Measurements from ENCODE around the gene PMEPA1.

The PMEPA1 gene

DNA sequence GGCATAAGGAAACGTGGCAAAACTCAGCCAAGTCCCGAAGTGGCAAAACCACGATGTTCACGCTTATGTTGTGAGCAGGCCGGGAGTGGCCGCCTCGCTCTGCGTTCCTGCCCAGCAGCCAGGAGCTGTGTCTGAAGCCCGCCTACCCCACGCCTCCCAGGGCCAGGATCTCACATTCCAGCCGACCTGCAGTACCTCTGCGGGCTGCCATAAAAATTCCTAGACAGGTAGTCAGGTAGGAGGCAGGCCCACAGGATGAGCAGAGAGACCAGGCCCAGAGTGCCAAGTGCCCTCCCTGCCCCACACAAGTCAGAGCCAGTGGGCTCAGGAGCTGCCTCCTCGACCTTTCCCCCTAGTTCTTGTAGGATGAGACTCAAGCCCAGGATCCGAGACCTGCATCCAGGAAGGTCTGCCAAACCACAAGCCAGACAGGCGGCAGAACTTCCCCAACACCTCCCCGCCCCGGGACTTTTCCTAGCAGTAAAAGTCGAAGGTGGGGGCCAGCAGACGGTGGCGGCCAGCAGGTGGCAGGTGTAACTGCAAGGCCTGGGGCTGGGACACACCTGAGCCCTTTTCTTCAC lies 16.7 kb downstream of the PMEPA1 start:
- no peak for DNase-seq

DNA sequence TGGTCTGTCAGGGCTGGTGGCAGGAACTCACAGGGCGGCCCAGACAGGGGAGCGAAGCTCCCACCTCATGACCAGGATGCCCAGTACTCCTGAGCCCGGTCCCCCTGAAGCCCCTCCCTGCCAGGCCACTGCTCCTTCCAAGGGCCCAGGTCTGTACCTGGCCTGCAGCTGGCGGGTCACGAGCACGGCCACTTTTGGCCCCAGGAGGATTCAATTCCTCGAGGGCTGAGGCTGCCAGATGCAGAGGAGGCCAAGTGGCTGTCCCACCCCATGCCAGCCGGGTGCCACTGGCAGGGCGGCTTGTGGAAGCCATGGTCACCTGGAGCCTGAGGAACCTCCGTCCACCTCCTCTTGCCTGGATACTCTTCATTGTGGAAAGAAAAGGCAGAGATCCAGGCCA lies 17.4 kb downstream of the PMEPA1 start:
- DNase-seq, result no peak

DNA sequence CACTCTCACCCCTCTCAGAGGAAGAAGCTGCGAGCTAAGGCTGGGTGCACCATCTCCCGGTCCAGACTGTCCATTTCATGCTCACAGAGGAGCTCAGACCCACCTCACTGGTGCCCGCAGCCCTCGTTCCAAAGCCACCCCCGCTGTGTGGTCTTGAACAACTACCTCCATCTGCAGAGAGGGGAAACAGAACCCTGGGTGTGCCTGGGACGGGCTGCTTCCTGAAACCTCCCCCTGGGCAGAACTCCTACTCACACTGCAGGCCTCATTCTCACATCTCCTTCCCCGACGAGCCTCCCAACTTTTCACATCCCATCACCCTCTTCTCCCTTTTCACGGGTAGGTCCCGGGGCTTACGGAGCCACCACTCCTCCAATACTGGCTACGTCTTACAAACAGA lies 18.1 kb downstream of the PMEPA1 start:
- no peak for DNase-seq

DNA sequence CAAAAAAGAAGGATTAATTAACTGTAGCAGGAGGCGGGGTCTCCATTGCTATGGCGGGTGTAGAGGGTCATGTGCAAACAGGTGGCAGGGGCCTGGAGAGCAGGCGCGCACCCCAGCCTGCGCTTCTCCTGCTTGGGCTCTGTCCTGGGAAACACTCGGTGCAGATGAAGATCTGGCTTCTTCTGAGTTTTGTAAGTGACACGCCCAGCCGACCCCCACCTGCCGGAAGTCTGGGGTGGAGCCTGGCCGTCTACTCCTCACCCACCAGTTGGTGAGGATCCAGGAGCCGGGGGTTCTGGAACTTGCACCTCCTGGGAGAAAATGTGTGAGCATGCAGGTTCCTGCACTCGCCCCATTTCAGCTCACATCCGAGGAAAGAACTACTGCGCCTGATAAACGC lies 19.3 kb downstream of the PMEPA1 start:
- DNase-seq, result no peak

DNA sequence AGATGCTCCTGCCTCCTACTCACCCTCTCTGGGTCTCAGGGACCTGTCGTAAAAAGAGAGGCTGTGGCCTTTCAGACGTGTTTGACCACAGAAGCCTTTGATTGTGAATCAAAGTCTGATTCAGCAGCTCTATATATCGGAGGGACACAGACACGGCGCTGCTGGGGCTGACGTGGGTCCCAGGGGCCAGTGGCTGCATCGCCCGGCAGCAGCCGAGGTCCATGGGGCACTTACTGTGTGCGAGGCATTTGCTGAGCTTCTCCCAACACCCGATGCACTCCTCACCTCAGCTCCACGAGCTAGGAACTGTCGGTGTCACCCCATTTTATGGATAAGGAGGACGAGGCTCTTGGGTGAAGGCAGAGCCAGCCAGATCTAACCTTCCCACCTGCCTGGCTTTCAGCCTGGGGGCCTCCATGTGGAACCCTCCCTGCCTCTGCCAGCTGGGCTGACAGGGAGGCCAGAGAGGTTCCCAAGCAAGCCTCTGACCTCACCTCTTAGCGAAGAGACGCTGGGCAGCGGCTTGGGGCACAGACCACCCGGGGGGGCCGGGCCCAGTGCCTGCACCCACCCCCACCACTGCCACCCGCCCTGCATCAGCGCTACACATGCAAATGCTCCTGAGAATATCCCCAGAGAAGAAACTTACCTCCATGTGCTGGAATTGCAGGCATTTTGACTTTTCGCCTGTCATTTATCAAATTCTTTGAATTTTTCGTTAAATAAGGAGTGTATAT lies 19.9 kb downstream of the PMEPA1 start:
- DNase-seq, result no peak

DNA sequence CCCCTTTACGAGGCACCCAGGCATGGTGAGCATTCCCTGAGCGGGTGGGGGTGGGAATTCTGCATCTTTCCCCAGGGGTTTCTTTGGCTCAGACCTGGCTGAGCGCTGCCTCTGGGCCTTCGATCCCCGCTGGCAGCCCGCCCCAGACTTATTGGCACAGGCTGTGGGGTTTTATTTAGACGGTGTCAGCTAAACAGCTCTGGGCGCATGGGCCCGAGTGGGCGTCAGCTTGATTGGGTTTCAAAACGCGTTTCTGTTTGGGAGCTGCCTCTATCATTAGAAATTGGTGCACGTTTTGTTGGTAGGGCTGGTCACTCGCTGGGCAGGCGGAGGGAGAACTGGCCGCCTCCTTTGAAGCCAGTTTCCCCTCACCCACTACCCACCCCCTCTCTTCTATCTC lies 21.0 kb downstream of the PMEPA1 start:
- no peak for DNase-seq

DNA sequence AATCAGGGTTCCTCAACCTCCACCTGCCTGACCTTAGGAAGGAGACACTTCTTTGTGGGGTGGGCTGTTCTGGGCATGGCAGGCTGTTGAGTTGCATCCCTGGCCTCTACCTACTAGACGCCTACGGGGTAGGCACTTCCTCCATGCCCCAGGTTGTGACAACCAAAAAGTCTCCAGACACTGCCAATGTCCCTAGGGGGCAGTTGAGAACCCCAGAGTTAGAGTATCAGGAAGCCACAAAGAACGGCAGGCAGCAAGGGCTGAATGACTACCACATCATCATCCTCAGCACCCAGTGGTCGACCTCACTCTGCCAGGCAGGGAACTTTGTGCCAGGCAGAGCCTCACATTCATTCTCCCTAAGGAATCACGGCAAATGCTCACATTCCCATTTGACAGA lies 21.5 kb downstream of the PMEPA1 start:
- DNase-seq, result no peak

DNA sequence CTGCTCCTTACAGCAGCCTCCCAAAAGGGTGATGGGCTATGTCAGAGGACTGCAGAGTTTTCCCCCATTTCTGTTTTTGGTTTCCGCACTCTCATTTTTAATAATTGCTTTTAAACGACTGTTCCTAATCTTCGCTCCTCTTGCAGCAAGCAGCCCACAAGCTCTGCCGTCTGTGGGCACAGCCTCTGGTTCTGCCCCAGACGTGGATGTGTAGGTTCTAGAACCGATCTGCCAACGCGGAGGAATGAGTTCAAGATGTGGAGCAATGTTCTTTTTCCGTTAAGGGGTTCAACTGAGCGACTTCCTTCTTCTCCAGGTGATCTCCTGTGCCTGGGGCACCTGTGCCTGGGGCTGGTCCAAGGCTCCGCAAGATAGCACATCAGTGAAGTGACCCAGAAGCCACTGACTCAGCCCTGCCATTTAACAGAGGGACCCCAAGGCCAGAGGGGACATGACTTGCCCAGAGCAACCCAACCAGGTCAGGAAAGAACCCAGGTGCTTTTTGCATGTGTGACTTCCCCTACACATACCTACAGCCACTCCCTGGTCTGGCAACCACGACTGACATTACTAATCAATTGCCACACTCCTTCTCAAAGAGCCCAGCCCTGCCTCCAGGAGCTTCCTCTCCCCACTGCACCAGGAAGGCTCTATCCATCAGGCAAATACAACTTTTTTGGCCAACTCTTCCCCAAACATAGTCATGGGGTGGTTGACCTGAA lies 22.7 kb downstream of the PMEPA1 start:
- no peak for DNase-seq

DNA sequence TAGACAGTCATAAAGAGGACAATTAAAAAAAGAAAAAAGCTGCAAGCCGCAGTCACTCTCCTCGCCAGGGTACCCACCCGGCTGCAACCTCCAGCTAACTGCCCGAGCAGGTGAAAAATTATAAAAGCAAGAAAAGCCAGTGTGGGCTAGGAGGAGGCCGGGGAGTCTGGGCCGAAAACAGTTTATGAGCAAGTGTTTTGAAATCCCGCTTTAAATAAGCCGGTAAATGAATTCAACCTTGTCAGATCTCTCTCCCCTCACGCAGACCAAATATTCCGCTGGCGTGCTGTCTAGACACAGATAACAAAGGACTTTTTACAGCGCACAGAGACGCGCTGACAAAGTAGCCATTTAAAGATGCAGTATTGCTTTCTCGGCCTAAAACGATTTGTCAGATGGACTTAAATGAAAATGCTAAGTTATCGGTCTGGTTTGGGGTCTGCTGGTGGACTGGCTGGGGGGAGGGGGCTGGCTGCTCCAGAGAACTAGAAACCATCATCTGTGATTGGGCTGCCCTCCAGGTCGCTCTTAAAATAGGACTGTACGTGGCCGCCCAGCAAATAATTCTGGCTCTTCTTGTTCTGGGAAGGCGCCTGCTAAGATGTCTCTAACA lies 24.6 kb downstream of the PMEPA1 start:
- no peak for DNase-seq

DNA sequence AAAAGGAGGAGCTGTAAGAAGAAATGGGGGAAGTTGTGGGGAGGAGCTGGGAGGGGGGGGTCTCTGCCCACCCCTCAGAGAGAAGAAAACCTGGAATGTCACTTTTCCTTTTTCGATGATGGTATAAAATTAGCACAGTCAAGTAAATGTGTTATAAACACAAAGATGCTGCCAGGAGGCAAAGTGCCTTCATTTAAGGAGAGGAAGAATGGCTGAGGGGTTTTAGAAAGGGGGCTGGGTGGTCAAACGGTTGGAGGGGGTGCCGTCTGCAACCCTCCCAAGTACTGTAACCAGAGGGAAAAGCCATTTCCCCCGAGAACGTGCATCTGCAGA lies 25.0 kb downstream of the PMEPA1 start:
- DNase-seq, result no peak

DNA sequence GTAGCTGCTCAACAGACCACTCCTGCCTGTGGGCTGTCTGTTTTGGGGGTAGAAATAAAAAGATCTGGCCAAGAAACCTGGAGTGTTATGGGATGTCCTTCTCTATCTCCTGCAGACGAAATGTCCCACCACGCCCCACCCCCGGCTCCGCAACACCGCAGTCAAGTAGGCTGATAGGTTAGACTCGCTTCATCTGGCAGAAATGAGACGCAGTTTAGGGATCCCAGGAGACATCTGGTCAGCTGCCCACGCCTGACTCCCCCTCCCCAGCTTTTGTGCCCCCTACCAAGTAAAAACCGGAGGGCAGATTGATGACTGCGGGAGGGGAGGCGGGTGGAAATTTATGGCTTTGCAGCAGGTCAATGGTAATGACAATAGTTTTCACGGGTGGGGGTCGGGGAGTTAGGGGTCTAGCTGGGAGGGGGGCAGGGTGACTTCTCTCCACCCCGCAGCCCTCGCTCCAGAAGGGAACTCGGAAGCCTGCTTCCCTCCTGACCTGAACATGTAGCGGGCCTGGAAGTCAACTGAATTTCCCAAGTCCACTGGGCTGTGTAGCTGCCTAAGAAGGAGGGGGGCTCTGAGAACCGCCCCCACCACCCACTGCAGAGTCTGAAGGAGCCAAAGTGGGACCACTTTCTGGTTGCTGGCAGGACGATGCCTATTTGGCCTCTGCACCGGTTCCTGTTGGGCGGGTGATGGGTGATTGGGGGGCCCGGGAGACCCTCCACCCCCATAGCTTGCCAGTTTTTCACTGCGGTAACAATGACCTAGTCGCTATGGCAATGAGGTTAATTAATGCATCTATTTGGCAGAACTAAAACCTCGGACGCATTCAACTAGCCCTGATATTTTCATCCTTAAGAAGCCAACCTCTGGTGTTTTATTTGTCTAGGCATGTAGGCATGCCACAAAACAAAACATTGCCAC lies 25.7 kb downstream of the PMEPA1 start:
- no peak for DNase-seq

DNA sequence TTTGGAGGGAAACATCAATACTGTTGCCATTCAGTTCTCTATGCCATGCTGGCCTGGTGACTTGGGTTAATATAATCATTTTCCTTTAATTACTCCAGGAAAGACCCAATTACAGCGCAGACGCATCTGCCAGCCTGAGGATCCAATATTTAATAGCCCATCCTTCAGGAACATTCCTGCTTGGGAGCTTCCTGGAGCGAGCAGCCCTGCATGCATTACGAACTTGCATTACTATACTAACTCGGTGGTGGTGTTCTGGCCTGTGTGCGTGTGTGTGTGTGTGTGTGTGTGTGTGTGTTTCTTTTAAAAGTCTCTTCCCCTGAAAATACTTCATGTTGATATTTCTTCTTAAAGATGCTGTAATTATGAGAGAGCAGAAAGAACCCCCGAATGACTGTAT lies 26.5 kb downstream of the PMEPA1 start:
- no peak for DNase-seq

DNA sequence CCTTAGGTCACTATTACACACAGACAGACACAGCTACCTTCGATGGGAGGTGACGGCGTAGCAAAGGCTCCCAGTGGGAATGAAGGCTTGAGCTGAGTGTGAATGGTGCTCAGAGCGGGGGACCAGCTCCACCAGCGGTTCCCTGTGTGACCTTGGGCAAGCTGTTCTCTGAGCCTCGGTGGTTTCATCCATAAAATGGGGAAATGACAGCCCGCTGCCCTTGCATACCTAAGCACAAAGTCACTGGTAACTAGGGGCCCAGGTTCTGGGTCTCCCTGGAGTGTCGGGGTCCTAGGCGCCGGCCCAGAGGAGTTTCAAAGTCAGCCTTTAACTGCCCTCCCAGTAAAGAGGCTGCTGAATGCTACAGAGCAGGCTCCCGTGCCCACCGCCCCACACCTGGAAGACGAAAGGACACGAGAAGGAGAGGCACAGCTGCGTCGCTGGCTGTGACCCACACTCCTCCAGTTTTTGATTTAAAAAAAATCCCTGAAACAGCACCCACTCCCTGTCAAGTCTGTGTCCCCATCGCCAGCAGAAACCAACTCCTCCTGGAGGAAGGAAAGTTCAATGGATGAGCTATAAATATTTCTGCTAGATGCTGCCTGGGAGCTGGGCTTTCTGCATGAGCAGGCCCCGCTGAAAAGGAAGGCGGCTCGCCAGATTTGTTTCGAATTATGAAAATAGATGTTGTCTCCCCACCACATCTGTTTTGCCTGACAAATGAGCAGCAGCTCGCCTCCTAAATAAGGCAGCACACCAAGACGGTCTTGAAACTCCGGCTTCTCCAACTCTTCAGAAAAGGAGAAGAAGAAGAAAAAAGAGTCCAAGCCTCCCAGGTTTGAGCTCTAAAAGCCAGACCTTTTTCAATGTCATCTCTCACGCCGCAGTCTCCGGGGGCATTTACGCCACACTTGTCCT lies 27.4 kb downstream of the PMEPA1 start:
- no peak for DNase-seq

DNA sequence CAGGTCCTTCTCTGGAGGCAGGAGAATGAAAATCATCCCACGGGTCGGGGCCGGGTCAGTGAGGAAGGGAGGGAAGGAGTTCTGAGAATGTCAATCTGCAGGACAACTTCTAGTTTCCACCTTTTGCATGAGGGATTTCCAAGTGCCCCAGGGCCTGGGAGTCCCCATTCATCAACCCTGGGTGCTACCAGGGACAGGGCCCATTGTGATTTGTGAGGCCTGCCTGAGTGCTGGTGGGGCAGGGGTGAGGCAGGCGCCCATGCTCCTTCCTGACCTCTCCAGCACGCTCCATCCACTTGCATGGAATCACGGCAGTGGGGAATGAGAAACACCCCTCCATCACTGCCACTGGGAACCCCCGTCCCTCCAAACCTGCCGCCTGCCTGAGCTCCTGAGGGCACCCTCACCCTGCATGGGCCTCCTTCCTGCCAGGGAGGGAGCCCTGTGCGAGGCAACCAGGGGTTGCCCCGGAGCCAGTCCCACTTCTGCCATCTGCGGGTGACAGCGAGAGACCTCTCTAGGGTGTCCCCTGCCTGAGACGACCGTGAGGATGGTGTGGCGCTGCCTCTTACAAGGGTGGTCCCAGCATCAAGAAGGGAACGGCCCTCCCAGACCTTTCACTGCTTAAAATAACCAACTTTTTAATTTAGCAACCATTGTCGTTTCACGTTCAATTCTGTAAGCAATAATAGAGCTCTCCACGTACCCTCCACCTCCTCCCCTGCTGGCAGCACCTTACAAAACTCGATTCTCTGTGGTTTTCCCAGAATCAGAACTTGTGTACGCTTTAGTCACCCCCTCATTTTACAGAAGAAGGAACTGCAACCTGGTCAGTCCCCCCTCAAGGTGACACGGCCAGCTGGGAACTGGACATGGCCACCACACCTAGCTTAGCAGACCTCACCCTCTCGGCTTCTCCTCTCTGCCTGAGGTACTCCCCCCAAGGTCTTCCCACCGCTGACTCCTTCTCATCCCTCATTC lies 28.6 kb downstream of the PMEPA1 start:
- DNase-seq, result peak; percentile 11

DNA sequence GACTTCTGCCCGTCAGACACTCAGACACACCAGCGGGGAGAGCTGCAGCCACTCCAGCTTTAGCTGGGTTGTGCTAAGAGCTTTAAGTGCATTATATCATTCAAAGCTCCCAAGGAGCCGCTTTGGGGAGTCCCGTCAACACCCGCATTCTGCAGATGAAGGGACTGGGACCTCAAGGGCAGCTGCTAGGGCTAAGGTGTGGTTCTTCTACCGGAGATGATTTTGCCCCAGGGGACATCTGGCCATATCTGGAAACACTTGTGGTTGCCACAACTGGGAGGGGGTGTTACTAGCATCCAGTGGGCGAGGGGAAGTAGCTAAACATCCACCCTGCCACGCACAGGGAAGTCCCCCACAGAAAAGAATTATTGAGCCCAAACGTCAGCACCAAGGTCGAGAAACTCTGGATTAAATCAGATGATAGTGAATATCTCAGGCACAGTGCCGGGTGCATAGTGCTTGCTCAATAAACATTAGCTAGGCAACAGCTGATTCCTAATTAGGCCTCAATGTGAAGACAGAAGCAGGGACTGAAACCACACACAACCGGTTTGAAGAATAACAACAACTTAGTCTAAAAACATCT lies 29.6 kb downstream of the PMEPA1 start:
- DNase-seq, result no peak

DNA sequence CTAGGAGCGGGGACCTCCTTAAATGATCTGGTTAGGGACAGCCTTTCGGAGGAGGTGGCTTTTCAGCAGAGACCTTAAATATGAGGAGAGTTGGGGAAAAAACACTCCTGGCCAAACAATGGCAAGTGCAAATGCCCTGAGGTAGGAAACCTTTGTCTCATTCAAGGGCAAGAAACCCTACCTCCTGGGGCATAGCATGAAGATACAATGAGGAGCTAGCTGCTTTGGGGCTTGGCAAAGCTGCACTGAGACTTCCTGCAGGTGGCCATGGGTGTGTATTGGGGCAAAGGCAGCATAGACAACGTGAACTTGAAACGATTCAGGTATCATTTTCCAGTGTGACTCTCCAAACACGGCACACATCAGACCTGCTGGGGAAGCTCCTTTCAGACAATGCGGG lies 30.7 kb downstream of the PMEPA1 start:
- no peak for DNase-seq

DNA sequence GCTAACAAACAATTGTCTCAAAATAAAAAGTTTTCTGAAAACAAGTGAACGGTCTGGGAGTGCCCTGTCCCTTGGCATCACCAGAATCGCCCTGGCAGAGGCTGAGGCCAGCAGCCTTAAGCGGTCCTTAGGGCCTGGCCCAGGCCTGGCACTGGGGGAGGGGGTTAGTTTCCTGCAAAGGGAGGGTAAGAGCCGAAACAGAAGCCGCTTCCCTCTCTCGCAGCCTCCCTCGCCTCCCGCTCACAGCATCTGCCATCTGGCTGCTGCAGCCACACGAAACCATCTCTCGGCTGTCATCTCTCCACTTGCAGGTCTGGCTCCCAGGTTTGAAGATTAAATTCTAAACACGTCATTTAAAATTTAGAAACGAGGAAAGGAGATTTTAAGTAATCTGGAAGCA lies 31.5 kb downstream of the PMEPA1 start:
- no peak for DNase-seq

DNA sequence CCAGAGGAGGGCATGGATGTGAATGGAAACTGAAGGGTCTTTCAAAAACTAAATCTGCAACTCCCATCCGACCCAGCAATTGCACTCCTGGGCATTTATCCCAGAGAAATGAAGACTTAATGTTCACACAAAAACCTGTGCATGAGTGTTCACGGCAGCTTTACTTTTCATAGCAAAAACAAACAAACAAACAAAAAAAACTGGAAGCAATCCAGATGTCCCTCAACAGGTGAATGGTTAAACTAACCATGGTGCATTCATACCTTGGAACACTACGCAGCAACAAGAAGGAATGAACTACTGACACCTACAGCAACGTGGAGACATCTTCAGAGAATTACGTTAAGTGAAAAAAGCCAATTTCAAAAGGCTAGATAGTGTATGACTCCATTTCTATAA lies 32.2 kb downstream of the PMEPA1 start:
- no peak for DNase-seq

DNA sequence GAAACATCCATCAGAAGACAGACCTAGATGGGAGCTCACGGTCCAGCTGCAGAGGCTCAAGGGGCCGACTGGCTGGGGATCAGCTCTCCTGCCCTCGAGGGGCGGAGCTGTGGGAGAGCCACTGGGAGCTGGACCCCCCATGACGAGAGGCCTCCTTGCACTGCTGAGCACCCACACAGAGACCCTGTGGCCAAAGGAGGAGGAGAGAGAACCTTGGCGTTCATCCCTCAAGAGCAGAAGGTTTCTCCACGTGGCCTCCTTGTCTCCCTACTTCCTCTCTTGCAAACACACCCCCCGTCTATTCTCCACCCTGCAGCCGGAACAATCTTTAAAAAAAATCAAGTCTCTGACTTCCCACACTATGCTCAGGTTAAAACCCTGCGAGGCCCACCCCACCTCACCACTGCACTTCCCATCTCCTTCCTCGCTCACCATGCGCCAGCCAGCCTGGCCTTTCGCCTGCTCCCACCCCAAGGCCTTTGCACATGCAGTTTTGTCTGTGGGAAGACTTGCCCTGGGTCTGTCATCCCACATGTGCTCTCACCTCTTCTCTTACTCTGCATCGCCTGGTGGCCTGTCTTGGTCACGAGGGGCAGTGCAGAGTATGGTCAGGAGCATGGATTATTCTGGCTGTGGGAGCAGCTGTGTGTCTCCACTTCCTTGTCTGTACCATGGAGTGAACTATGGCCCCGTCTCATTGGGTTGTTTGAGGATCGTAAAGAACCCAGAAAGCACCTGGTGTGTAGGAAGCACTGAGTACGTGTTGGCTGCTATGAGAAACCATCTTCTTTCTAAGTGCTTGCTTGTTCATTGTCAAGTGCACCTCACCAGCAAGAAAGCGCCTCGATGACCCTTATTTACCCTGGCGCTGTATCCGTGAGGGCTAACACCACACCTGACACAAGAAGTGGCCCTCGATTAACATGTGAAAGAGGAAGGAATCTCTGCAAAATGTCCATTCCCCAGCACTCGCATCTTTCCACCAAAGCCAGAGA lies 32.9 kb downstream of the PMEPA1 start:
- no peak for DNase-seq
